ENCODE measurements around the gene DLG5.

Gene DLG5

DNA sequence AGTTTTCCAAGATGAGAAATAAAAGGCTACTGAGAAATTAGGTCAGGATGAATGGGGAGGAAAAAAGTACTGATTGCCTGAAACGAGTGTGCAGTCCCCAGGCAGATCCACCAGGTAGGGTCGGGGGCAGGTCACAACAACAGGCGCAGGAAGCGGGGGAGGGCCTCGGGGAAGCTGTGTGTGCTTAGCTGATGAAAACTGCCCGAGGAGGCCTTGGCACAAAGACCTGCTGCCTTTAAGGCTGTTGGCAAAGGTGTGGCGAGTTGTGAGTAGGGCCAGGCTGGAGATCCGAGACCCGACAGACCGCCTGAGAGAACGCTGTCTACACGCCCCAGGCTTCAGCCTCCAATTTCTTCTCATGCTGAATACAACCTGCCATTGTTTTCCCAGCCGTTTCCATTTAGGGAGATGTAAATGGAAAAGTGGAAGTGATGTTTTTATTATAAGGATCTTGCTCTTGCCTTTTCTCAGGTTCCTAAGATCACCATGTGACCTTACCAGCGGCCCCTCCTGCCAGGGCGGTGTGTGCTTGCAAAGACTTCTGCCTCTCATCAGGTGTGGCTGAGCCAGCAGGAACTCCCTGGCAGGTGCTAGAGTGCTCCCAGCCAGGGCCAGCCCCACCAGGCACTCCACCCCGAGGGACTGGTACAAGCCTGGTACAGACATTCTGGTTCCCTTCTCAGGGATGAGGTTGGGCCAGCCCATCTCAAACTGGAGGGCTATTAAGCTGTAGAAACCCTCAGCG, 60.8 kb downstream of the DLG5 start:
- DNase-seq (ENCODE audit: low spot score): no peak

DNA sequence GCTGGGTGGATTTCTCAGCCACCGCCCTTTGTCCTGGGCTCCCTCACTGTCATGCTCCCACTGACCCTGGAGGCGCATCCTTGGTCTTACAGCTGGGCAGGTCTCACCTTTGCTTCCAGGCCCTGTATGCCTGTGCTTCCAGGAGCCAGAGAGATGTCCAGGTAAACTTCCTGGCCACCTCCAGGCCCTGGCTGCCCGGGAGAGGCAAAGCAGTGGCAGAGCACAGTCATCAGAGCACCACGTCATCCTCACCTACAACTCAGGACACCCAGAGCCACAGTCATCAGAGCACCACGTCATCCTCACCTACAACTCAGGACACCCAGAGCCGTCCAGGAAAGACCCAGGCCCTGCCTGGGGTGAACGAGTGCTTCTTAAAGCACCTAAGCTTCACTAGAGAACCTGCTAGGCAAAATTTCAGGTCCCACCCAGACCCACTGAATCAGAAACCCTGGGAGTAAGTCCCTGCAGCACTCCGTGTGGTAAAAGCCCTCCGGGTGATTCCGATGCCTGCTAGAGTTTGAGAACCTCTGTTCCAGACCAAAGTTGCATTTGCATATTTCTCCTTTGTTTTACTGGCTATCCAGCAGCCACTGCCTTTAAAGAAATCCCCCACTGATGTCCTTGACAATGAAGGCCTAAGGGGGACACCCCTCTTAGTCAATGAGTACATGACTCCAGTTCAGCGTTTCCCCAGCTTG, 62.3 kb downstream of the DLG5 start:
- DNase-seq (ENCODE audit: low spot score): no peak

DNA sequence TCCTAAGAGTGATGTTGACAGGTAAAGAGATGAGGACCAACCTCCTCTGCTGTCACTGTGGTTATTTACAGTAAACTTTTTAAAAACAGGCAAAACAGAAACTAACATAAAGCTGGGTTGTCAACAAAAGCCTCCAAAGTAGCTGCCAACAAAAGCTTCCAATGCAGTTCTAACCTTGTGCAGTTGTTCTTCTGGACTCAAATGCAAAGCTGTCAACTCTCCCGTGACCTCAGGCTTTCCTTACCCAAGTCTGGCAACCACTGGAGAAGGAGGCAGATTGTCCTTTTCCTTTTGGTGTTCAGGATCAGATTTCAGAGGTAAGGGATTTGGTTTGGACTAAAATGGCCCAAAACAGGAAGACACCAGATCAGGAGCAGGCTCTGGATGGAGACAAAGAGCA, 63.1 kb downstream of the DLG5 start:
- no peak for DNase-seq (ENCODE audit: low spot score)

DNA sequence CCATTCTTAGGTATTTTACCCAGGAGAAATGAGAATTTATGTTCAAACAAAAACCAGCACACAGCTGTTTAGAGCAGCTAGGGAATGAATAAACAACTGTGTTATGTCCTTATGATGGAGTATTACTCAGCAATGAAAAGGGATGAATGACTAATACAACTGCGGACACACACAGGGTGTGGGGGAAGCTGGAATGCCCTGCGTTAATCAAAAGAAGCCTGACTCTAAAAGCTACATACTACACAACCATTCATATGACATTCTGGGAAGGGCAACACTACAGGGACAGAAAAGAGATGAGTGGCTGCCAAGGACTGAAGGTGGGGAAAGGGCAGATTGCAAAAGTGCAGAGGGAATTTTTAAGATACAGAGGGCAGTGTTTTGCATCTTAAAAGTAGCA, 64.0 kb downstream of the DLG5 start:
- DNase-seq (ENCODE audit: low spot score): no peak

DNA sequence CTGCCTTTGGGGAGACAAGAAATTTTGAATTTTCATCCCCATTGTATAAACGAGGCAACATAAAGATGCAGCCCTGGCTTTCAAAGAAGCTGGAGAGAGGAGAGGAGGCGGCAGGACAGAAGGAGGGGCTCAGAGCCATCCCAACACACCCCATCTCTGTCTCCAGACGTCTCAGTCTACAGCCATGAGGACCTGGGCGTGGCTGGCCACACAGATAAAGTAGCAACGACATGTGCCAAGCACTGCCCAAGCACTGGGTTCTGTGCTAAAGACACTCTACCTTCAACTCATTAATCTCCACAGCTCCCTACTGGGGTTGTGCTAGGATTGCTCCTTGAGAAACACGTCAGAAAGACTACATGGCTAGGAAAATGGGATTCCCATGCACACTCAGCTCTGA, 65.2 kb downstream of the DLG5 start:
- DNase-seq (ENCODE audit: low spot score): no peak

DNA sequence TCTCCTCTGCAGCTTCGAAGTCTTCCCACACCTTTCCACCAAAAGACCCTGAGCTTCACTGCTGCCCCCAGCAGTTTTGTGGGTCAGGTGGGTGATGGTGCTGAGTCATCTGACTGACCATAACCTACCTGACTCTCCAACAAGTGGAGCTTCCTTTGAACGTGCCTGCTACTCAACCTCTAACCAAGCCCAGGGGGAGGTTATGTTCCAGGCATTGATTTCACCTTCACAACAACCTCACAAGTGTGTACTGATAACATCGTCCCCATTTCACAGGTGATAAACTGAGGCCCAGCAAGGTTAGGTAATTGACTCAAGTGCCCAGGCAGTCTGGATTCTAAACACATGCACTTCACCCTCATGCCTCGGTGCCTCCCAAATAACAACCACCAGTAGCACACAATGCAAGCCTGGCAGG, 66.7 kb downstream of the DLG5 start:
- no peak for DNase-seq (ENCODE audit: low spot score)

DNA sequence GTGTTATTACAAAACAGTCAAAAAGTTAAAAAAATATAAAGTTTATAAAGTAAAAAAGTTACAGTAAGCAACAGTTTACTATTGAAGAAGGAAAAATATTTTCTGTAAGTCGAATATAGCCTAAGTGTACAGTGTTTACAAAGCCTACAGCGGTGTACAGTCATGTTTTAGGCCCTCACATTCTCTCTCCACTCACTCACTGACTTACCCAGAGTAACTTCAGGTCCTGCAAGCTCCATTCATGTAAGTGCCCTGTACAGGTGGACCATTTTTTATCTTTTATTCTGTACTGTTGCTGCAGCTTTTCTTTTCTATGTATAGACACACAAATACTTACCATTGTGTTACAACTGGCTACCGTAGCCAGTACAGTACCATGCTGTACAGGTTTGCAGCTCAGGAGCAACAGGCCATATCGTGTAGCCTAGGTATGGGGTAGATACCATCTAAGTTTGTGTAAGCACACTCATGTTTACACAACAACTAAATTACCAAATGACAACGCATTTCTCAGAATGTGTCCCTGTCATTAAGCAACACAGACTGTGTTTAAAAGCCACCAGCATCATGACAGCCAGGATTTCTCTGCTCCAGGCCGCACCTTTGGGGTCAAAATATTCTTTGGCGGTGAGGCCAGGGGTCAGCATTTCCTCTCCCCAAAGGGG, 67.2 kb downstream of the DLG5 start:
- no peak for DNase-seq (ENCODE audit: low spot score)

DNA sequence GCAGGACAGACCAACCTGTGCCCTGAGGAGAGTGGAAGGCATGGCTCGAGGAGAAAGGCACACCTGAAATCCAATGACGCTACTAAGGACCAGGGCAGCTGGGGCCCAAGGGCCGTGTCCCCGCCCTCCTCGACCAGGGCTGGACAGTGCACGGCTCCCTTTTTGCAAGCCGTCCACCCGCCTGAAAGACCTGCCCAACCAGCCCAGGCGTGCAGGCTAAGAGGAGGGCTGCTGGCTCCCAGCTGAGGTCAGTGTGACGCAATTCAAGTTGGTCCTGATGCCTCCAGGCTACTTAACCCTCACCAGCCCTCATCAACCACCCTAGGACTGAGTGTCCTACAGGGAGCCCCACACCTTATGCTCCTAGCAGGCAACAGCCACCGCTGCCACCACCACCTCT, 69.3 kb downstream of the DLG5 start:
- DNase-seq (ENCODE audit: low spot score): no peak

DNA sequence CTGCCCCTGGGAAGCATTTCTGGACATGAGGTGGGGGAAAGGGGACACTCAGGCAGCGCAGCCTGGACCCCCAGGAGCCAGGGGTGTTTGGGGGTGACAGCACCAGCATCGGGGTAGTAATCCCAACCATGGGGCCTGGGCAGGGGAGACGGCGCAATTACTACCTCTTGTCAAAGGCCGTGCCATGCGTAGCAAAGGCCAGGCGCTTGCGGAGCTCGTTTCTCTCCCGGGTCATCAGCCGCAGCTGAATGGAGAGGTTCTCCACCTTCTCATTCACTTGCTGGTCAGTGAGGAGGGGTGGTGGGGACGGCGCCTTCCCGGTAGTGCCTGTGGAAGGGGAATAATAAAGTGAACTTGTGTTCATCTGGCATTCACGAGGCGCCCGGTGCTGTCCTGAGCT, 70.0 kb downstream of the DLG5 start:
- no peak for DNase-seq (ENCODE audit: low spot score)

DNA sequence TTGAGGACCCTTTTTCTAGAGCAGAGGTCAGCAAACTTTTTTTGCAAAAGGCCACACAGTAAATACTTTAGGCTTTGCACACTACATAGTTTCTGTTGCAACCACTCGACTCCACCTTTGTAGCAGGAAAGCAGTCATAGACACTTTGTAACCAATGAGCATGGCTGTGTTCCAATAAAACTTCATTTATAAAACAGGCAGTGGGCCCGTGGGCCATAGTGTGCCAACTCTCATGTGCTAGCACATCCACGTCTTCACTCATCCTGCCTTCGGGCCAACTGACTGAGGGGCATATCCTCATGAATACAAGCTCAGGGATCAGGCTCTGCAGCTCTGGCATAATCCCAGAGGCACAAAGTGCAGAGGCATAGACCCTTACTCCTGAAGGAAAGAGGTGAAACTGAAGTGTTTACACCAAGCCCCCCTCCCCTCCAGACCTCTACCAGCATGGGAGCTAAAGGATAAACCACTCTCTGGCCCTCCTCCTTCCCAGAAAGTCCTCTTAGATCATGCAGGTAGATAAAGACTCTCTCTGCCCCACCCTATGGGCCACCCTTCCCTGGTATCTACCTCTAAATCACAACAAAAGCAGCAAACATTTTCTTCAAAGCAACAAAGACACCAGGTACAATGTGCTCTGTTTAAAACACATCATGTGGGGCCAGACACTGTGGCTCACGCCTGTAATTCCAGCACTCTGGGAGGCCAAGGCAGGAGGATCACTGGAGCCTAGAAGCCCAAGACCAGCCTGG, 71.0 kb downstream of the DLG5 start:
- no peak for DNase-seq (ENCODE audit: low spot score)

DNA sequence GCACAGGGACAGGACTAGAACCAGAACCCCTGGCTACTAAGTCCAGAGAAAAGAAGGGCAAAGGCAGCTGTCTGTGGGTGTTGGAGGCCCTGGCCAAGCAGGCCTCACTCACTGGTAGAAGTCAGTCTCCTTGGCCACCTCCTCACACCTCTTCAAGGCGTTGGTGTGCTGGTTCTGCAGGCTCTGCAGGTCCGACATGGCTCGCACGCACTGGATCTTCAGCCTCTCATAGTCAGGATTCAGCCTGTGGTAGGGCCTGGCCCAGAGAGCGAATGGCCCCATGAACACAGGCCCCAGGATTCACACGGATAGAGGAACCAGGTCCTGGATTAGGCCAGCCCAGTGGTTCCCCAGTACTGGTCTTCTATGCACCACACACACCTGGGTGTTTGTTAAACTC, 72.4 kb downstream of the DLG5 start:
- no peak for DNase-seq (ENCODE audit: low spot score)

DNA sequence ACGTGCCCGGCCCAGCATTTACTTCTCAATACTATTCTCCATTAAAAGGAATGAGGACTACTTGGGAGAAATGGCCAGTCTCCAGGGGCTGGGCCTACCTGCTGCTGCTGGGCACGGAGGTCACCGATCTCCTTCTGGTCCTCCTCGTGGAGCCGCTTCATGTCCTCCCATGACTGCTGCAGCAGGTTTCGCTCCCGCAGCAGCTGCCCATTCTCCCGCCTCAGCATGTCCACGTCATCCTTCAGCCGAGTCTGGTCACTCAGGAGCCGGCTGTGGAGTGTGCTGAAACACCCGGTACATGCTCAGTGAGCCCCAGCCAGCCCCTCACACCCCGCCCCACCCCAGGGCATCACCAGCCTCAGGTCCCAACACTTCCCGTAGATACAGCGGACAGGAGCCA, 73.3 kb downstream of the DLG5 start:
- no peak for DNase-seq (ENCODE audit: low spot score)

DNA sequence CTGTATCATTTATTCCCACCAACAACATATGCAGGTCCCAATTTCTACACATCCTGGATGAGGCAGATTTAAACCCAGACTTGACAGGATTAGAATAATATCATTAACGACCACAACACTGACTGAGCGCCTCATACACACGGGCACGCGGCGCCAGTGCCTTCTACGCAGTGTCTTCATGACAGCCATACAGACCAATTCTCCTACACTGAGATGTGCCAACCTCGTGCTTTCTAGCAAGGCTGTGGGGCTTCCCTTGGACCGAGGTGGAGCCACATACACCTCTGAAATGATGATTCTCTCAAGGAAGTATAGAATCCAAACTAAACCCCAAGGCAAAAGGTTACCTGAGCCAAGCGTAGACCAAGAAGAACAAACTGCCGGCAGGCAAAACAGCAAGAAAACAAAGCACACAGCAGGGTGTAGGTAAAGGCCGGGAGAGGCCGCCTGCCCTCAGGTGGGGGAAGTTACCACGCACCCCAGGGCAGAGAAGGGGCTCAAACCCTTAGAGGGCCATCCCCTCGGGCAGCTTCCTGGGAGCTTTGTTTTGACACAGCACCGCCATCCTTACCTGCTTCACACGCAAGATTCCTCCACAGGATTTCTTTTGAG, 75.8 kb downstream of the DLG5 start:
- no peak for DNase-seq (ENCODE audit: low spot score)

DNA sequence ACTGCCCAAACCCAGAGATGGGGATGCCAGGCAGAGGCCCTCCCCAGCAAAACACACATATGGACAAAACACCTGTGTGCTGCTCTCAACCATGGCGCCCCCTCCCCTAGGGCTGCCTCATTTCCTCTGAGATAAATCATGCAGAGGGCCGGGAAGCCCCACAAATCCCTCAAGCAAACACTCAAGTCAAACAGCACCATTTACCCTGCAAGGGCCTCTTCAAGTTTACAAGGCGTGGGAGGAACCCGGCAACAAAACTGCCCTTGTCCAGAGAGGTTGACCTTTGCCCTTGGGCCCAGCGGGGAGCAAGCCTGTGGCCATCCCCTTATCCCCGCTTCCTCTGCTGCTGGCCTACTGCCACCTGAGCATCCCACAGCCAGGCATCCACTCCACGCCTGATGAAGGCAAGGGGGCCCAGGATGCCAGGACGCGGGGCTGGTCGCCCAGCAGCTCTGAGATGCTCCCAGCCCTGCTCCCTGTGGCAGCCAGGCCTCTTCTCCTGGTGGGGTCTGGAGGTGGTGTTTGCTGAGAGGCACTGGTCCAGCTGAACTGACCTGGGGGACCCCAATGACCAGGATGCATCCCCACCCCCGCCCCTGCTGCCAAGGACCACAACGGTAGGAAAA, 77.4 kb downstream of the DLG5 start:
- no peak for DNase-seq (ENCODE audit: low spot score)

DNA sequence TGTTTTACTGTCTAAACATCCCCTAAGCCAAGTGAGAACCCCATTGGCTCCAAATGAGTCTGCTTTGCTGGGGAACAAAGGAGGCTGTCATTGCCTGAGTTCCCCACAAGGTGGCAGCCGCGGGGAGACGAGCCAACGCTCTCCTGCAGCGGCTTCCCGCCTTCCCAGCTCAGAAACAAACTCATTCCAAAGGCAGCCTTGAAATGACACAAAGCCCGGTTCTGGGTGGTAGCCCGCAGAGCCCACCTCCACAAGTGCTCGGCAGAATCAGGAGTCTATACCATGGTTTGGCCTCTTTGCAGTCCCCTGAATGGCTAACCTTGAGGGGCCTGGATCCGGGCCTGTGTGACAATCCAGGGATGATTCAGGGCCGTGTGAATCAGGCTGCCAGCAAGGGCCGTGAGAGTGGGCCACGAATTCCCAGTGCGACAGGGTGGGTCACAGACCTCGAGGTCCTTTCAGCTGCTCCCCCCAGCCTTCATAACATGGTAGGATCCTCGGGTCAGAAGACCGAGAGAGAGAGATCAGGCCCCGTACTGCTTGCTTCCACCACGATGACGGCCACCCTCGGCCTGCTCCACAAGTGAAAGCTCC, 79.7 kb downstream of the DLG5 start:
- DNase-seq (ENCODE audit: low spot score): peak; percentile 61

DNA sequence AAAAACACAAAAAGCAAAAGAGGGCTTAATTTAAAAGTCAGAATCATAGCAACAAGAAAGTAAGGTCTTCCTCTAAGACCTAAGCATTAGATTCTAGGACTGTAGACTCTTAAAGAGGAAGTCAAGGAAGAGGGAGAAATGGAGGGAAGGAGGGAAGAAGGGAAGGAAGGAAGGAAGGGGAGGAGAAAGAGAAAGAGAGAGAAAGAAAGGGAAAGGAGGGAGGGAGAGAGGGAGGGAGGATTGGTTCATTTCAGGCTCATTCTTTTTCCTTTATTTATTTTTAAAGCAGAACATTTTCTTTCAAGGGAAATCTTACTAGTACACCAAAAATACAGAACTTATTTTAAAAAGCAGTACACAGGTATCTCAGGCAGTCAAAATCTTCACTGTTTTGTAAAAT, 81.1 kb downstream of the DLG5 start:
- no peak for DNase-seq (ENCODE audit: low spot score)

DNA sequence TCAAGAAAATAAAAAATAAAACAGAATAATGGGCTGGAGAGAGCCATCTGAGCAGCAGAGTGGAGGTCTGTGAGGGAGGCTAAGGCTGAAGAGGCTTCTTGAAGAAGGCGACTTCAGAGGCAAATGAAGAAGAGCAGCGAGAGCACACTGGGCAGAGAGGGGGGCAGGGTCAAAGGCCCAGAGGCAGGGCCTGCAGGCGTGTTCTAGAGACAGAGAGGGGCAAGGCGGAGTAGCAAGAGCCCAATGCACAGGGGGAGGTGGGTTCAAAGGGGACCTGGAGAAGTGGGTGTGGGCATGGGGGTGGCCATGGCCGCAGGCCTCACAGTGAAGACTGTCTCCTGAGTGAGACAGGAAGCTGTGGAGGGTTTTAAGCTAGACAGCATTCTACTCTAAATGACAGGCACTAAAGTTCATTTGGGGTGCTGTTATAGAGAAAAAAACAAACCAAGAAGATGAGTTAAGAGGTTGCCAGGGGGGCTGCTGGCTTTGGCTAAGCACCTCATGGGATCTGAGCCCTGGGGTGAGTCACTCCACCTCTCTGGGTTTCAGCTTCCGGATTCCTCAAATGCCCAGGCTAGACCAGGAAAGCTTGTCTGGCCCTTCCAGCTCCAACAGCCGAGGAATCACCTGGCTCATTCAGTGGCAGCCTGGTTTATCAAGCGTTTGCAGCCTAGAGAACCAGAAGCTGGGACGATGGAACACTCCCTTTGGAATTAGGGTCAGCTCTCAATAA, 81.7 kb downstream of the DLG5 start:
- no peak for DNase-seq (ENCODE audit: low spot score)

DNA sequence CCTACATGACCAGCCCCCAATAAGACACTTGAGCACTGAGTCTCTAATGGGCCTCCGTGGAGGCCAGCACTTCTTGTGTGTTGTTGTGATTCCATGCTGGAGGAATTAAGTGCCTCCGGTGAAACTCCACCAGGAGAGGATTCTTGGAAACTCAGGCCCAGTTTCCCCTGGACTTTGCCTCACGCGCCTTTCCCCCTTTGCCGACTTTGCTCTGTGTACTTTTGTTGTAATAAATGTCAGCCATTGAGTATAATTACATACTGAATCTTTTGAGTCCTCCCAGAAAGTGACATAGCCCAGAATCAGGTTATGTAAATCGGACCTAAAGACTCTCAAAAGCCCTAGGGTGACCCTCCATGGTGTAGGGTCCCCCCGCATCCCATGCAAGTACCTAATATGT, 82.4 kb downstream of the DLG5 start:
- no peak for DNase-seq (ENCODE audit: low spot score)

DNA sequence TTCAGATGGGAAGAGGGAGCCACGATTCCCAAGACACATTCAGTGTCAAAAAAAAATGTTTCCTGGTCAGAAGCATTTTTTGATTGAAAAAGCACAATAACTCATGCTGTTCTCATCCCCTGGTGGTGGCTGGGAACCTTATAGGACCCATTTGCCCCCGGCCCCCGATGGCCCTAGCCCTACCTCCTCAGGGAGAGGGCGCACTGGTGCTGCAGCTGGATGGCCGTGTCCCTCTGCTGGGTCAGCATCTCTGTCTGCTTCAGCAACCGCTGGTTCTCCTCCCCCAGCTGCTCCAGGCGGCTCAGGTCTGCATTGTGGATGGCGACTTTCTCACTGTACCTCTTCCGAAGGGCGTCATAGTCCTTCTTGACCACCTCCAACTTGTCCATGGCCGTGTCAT, 83.3 kb downstream of the DLG5 start:
- DNase-seq (ENCODE audit: low spot score): no peak

DNA sequence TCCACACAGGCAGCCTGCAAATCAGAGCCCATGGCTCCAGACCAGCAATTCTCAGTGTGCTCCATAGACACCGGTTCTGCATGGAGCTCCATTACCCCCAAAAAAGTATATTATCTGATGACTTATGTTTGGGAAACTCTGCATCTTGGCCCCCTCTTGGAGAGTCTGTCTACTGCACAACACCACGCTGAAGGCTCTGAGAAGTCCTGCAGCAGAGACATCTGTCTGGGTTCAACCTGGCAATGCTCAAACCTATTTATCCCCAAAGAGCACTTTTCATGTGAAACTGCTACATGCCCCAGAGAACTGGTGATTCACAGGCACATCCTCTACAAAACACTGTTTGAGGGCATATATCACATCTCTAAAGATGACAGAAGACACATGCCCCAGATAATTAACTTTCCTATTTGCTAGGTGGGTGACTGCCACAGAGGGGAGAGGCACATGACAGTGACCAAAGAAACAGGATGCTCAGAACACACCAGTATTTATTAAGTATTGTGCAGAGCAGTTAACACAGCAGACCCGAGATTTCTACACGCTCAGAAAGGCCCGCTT, 83.8 kb downstream of the DLG5 start:
- DNase-seq (ENCODE audit: low spot score): no peak
